Activated CD8-positive, alpha-beta T cell treated with anti-CD3 and anti-CD28 coated beads, Interleukin-2, amount 10 ng/mL, durations not matched to agents 7 days and 5 days (primary cell): ENCODE measurements around the gene AARSD1. TPM values are rescaled to one million over a fixed set of nuclear protein-coding genes. Genes with fewer than 3 reads are reported as not detected.
"Not testable (repeated sequence)": the region's sequence is repeated elsewhere in the genome, so short reads cannot be mapped to it uniquely, and the experiment has no call there.

Source experiments
- ATAC-seq: fragments of 150-1000 bp; cut with Tn5 transposase; one replicate; pipeline ENCODE4 v1.10.0; 2021; ENCODE audit warnings: moderate library complexity
- CTCF ChIA-PET: fragments of 350-600 bp; sonication (Branson Sonifier 250); formaldehyde crosslinking; loops from one replicate; lab custom pipeline; 2021; ENCODE audit warnings: antibody characterized with exemption; lab: Charles Lee
- POLR2A ChIA-PET: fragments of 350-600 bp; sonication (Branson Sonifier 250); formaldehyde crosslinking; loops from one replicate; lab custom pipeline; 2021; ENCODE audit warnings: antibody characterized with exemption; lab: Charles Lee
- DNase-seq: peaks from one replicate; pipeline ENCODE4 v3.0.0-alpha.2; 2020
- H3K27ac Mint-ChIP-seq: one replicate; pipeline ENCODE4 v1.8.0; 2021; ENCODE audit warnings: mild to moderate bottlenecking, mixed read lengths
- H3K27me3 Mint-ChIP-seq: one replicate; pipeline ENCODE4 v1.8.0; 2021; ENCODE audit warnings: low read depth, mixed read lengths
- H3K36me3 Mint-ChIP-seq: one replicate; pipeline ENCODE4 v1.8.0; 2021; ENCODE audit warnings: low read depth, mixed read lengths
- H3K4me1 Mint-ChIP-seq: one replicate; pipeline ENCODE4 v1.8.0; 2021; ENCODE audit warnings: low read depth, mixed read lengths
- H3K4me3 Mint-ChIP-seq: one replicate; pipeline ENCODE4 v1.8.0; 2021; ENCODE audit warnings: mild to moderate bottlenecking, mixed read lengths
- H3K9me3 Mint-ChIP-seq: one replicate; pipeline ENCODE4 v1.8.0; 2022; ENCODE audit warnings: mixed read lengths; ENCODE audit not compliant: insufficient read depth
- total RNA-seq, 2 experiments: library from RNA; stranded (reverse); gene quantifications; one replicate each; pipeline ENCODE4 v1.2.3, GENCODE V29; 2021

AARSD1 gene
- total RNA-seq, 2 experiments from 2014 or later: 37.6 to 38.3 TPM

DNA sequence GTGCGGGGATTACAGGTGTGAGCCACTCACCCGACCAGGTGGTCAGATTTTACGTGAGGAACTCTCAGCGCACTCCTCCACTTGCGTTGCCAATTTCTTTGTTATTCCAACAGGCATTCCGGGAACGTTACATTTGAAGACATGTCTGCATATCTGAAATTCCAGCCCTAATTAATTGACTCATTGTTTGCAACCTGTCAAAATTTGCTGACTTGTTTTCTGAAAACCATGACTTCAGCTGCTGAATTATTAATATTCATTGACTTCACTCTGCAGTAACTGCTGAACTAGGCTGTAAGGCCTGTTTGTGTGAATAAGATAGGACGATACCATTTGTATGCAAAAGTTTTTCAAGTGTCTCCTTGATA, 47.0 kb downstream of the AARSD1 start:
- Mint-ChIP-seq H3K27me3 (peaks cover 25% of the 10 kb centered on the region), H3K36me3 (no peaks in the 10 kb centered on the region), H3K27ac (no peak overlapping the region), H3K4me1 (no peaks in the 10 kb centered on the region), H3K4me3 (no peak overlapping the region), H3K9me3 (no peaks in the 10 kb centered on the region)
- DNase-seq (no peak), ATAC-seq (no peak)
- CTCF ChIA-PET: no interaction called here
- POLR2A ChIA-PET: no interaction called here

DNA sequence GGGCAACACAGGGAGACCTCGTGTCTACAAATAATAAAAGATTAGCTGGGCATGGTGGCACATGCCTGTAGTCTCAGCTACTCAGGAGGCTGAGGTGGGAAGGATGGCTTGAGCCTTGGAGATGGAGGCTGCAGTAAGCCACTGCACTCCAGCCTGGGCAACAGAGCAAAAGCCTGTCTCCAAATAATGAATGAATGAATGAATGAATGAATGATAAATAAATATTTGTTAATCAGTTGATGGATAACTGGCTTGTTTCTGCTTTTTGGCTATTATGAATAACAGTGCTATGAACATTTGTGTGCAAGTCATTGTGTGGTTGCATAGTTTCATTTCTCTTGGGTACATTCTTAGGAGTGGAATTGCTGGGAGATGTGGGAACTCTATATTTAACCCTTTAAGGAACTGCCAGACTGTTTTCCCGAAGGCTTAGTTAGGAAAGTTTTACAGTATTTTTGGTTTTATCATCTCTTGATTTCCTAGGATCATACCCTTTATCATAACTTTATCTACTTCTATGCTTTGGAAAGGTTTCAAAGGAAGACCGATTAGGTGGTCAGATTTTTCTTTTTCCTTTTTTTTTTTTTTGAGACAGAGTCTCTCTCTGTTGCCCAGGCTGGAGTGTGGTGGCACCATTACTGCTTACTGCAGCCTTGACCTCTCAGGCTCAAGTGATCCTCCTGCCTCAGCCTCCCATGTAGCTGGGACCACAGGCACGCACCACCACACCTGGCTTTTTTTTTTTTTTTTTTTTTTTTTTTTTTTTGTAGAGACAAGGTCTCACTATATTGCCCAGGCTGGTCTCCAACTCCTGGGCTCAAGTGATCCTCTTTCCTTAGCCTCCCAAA, 47.6 kb downstream of the AARSD1 start:
- H3K9me3 Mint-ChIP-seq, POLR2A ChIA-PET, H3K27ac Mint-ChIP-seq, H3K4me3 Mint-ChIP-seq, H3K4me1 Mint-ChIP-seq, ATAC-seq, DNase-seq, CTCF ChIA-PET, H3K36me3 Mint-ChIP-seq: not testable (repeated sequence)
- peaks cover 24% of the 10 kb centered on the region for H3K27me3 Mint-ChIP-seq

DNA sequence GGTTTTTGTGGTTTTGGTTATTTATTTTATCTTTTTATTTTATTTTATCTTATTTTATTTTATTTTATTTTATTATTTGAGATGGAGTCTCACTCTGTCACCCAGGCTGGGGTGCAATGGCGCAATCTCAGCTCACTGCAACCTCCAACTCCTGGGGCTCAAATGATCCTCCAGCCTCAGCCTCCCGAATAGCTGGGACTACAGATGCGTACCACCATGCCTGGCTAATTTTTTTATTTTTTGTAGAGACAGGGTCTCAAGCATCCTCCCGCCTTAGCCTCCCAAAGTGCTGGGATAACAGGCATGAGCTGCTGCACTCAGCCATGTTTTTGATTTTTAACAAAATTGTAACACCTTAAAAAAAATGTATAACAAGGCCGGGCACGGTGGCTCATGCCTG, 49.0 kb downstream of the AARSD1 start:
- POLR2A ChIA-PET, H3K27ac Mint-ChIP-seq, H3K9me3 Mint-ChIP-seq, H3K4me3 Mint-ChIP-seq, DNase-seq, CTCF ChIA-PET, ATAC-seq, H3K4me1 Mint-ChIP-seq, H3K36me3 Mint-ChIP-seq: not testable (repeated sequence)
- peaks cover 17% of the 10 kb centered on the region for H3K27me3 Mint-ChIP-seq

DNA sequence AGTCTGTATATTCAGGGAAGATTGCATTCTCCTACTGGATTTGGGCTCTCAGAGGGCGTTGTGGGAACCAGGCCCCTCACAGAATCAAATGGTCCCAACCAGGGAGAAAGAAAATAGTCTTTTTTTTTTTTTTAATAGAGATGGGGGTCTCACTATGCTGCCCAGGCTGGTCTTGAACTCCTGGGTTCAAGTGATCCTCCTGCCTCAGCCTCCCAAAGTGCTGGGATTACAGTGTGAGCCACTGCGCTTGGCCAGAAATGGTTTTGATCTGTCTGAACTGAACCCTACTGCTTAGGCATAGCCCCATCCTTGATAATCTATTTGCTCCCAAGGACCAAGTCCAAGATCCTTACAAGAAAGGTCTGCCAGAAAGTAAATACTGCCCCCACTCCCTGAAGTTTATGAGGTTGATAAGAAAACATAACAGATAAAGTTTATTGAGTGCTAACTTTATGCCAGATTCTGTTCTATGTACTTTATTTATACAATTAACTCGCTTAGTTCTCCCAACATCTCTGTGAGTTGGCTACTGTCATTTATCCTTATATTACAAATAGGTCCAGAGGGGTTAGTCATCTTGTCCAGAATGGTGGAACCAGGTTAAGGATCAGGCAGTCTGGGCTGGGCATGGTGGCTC, 50.2 kb downstream of the AARSD1 start:
- H3K9me3 Mint-ChIP-seq: no peaks in the 10 kb centered on the region
- no peak for DNase-seq
- no peak for ATAC-seq
- H3K4me1 Mint-ChIP-seq: no peaks in the 10 kb centered on the region
- peaks cover 13% of the 10 kb centered on the region for H3K27me3 Mint-ChIP-seq
- CTCF ChIA-PET: no interaction called here
- no peak overlapping the region for H3K27ac Mint-ChIP-seq
- H3K4me3 Mint-ChIP-seq: no peak overlapping the region
- no peaks in the 10 kb centered on the region for H3K36me3 Mint-ChIP-seq
- POLR2A ChIA-PET: no interaction called here

DNA sequence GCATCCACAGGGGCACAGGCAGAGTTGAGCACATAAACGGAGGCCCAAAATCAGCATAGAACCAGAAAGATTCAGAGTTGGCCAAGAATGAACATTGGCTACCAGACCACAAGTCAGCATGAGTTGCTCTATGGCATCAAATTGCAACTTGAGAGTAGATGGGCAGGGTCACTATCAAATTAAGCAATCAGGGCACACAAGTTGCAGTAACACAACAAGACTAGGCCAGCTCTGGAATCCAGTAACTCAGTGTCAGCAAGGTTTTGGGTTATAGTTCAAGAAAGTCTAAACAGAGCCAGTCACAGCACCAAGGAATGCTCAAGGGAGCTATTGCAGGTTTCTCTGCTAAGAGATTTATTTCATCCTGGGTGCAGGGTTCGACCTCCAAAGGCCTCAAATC, 50.7 kb downstream of the AARSD1 start:
- no peak overlapping the region for H3K27ac Mint-ChIP-seq
- DNase-seq (no peak), ATAC-seq (no peak)
- H3K27me3 Mint-ChIP-seq: peaks cover 12% of the 10 kb centered on the region
- H3K36me3 Mint-ChIP-seq: no peaks in the 10 kb centered on the region
- no peaks in the 10 kb centered on the region for H3K4me1 Mint-ChIP-seq
- ChIA-PET CTCF (no interaction called here), POLR2A (no interaction called here)
- no peaks in the 10 kb centered on the region for H3K9me3 Mint-ChIP-seq
- no peak overlapping the region for H3K4me3 Mint-ChIP-seq

DNA sequence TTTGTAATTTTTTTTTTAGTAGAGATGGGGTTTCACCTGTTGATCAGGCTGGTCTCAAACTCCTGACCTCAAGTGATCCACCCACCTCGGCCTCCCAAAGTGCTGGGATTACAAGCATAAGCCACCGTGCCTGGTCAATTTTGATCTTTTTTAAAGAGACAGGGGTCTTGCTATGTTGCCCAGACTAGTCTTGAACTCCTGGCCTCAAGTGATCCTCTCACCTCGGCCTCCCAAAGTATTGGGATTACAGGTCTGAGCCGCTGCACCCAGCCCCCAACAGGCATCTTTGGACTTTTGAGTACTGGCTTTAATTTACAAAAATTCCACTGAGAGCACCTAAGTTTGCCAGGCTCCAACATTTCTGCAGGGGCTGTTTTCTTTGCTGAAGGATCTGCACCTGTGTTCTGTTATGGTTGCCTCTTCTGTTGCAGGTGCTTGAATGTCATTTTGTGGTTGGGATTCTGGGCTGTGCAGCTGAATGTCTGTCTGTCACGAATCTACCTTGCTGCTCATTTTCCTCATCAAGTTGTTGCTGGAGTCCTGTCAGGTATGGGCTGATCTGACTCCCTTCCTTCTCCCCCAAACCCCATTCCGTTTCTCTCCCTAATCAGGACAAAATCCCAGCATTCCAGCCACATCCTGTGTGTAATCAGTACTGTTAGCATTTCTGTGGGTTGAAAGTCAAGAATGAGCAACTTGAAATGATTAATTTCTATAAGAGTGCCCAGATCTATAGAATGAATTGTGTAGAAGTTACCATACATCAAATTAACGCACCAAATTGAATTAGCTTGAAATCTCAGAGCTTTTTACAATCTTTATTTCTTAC, 55.2 kb downstream of the AARSD1 start:
- Mint-ChIP-seq H3K4me1 (no peaks in the 10 kb centered on the region), H3K4me3 (no peak overlapping the region), H3K36me3 (no peaks in the 10 kb centered on the region), H3K27ac (no peak overlapping the region), H3K27me3 (peaks cover 13% of the 10 kb centered on the region), H3K9me3 (no peaks in the 10 kb centered on the region)
- ATAC-seq (no peak), DNase-seq (no peak)
- ChIA-PET CTCF (no interaction called here), POLR2A (no interaction called here)

DNA sequence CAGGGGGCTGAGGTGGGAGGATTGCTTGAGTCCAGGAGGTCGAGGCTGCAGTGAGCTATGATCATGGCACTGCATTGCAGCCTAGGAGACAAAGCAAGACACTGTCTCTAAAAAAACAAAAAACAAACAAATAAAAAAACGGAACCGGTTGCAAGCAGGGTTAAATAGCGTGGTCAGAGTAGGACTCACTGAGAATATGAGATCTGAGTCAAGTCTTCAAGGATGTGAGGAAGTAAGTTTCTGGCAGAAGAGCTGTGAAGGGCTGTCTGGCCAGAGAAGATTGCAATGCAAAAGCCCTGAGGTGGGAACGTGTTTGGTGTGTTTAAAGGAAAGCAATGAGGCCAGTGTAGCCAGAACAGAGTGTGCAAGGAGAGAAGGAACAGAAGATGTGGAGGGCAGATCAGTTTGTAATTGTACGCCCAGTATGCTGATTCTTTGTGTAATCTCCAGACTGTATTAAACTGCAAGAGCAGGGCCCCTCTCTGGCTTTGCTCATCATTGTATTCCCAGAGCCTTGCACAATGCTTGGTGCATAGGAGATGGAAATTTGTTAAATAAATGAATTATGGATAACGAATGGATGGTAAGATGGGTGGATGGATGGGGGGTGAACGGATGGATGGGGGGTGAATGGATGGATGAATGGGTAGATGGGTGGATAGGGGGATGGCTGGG, 57.3 kb downstream of the AARSD1 start:
- DNase-seq (no peak), ATAC-seq (no peak)
- POLR2A ChIA-PET: no interaction called here
- Mint-ChIP-seq H3K27ac (no peak overlapping the region), H3K9me3 (no peaks in the 10 kb centered on the region), H3K4me1 (no peaks in the 10 kb centered on the region), H3K27me3 (peaks cover 11% of the 10 kb centered on the region), H3K36me3 (no peaks in the 10 kb centered on the region), H3K4me3 (no peak overlapping the region)
- CTCF ChIA-PET: interaction anchor here (1.1 kb wide), 1 partner anchor 23 kb away, joined by 3 read pairs; no protein-coding TSS in a partner anchor

DNA sequence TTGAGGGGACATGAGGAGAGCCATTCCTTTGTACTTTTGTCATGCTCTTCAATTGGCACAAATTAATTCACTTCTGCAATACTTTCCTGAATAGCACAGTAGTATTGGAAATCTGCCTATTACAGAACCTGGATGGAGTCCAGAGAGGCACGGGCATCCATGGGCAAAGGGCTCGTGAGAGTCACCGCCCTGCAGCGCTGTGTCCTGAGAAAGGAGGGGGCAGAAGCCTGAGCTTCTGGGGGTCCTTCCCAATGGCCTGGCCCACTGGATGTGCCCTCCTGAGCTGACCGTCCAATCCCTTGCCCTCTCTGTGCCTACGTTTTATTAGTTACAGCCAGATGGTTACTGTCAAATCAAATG, 60.2 kb downstream of the AARSD1 start:
- H3K27me3 Mint-ChIP-seq: peaks cover 4% of the 10 kb centered on the region
- ChIA-PET POLR2A (no interaction called here), CTCF (no interaction called here)
- H3K36me3 Mint-ChIP-seq: no peaks in the 10 kb centered on the region
- no peak for ATAC-seq
- H3K9me3 Mint-ChIP-seq: no peaks in the 10 kb centered on the region
- no peak for DNase-seq
- H3K27ac Mint-ChIP-seq: no peak overlapping the region
- H3K4me3 Mint-ChIP-seq: no peak overlapping the region
- H3K4me1 Mint-ChIP-seq: no peaks in the 10 kb centered on the region

DNA sequence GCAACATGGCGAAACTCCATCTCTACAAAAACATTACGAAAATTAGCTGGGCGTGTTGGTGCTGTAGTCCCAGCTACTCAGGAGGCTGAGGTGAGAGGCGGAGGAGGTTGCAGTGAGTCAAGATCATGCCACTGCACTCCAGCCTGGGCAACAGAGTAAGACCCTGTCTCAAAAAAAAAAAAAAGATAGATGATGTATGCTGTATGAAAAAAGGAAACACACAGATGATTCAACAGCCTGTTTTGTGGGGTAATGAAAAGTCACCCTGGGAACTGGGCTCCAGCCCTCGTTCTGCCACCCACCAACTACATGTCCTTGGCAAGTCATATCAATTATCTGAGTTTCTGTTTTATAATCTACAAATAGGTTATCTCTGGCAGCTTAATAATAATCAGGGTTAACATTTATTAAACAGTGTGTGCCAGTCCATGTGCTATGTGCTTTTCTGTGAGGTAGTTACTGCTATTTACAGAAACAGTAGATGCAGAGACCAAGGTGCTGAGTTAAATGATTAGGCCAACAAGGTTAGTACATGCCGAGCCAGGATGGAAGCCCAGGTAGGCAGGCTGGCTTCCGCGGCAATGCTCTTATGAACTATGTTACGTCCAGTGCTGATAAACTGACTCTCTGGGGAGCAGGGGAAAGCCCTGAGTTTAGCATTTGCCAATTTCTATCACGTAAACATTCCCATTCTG, 62.6 kb downstream of the AARSD1 start:
- H3K27me3 Mint-ChIP-seq: peaks cover under 1% of the 10 kb centered on the region
- DNase-seq (no peak), ATAC-seq (no peak)
- CTCF ChIA-PET: no interaction called here
- H3K9me3 Mint-ChIP-seq: no peaks in the 10 kb centered on the region
- no peak overlapping the region for H3K27ac Mint-ChIP-seq
- no peaks in the 10 kb centered on the region for H3K36me3 Mint-ChIP-seq
- POLR2A ChIA-PET: no interaction called here
- H3K4me1 Mint-ChIP-seq: no peaks in the 10 kb centered on the region
- H3K4me3 Mint-ChIP-seq: no peak overlapping the region
